Measurements from ENCODE around the gene IGFL4. TPM values are rescaled to one million over a fixed set of nuclear protein-coding genes. Genes with fewer than 3 reads are reported as not detected.

The IGFL4 gene
- total and polyA plus RNA-seq, 2 donors from 2014 or later = not detected

DNA sequence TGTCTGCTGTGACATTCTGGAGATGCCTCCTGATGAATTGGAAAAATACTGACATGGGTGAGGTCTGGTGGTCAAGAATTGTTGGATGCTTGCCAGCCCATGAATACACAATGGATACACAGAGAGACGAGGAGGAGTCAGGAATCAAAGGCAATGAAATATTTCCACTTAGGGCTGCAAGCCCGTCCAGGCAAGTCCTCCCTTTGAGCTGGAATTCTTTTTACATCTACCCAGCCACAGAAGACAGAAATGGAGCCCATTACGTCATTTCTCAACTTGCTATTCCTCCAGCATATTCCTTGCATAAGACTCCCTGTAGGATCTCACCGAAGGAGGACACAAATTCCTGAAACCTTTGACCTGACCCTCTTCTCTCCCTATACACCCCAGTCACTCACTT lies 15.7 kb upstream of the IGFL4 start:
- DNase-seq = no peak
- Histone ChIP-seq H3K9me3 (ENCODE audit: control insufficient read depth in 2 of 3, insufficient read depth in 1 of 3, low read length in 3 of 3) (peaks cover 0 to 15% (median 0%) of the 10 kb centered on the region in 3 donors), H3K9ac (ENCODE audit: low read length in 3 of 3) (no peak overlapping the region), H3K4me1 (ENCODE audit: control insufficient read depth in 2 of 3, insufficient read depth in 2 of 3, low read depth in 1 of 3, low read length in 3 of 3) (no peaks in the 10 kb centered on the region), H3K27ac (ENCODE audit: low read depth in 2 of 2, low read length in 2 of 2) (no peak overlapping the region), H3K36me3 (ENCODE audit: control insufficient read depth in 2 of 3, insufficient read depth in 3 of 3, low read length in 3 of 3) (no peaks in the 10 kb centered on the region), H3K4me3 (ENCODE audit: low read length in 3 of 3) (no peak overlapping the region), H3K27me3 (ENCODE audit: control insufficient read depth, insufficient read depth, low read length) (no peaks in the 10 kb centered on the region)
- intact Hi-C loops (cut with DNase I) = no loop called here
- no peak for FAIRE-seq
- TF ChIP-seq, protein P1, sequence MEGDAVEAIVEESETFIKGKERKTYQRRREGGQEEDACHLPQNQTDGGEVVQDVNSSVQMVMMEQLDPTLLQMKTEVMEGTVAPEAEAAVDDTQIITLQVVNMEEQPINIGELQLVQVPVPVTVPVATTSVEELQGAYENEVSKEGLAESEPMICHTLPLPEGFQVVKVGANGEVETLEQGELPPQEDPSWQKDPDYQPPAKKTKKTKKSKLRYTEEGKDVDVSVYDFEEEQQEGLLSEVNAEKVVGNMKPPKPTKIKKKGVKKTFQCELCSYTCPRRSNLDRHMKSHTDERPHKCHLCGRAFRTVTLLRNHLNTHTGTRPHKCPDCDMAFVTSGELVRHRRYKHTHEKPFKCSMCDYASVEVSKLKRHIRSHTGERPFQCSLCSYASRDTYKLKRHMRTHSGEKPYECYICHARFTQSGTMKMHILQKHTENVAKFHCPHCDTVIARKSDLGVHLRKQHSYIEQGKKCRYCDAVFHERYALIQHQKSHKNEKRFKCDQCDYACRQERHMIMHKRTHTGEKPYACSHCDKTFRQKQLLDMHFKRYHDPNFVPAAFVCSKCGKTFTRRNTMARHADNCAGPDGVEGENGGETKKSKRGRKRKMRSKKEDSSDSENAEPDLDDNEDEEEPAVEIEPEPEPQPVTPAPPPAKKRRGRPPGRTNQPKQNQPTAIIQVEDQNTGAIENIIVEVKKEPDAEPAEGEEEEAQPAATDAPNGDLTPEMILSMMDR (IDR thresholded peaks at IDR 0.05; ENCODE audit: borderline replicate concordance, extremely low read depth, insufficient read depth) = no peak

DNA sequence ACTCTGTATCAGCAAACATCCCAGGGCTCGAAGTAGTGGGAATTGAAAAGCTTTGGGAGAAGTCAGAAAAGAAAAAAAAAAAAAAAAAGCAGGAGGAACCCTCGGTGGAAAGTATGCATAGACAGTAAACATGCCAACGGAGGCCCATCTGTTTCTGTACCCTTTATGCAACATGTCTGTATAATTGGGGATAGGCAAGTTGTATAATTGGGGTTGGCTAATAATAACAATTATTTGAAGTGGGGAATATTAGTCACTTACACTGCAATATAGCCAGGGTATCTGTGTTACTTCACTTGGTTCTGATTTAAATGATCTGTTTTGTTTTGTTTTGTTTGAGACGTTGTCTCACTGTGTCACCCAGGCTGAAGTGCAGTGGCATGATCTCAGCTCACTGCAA lies 12.1 kb upstream of the IGFL4 start:
- FAIRE-seq (no peak), DNase-seq (no peak)
- Histone ChIP-seq H3K9me3 (ENCODE audit: control insufficient read depth in 2 of 3, insufficient read depth in 1 of 3, low read length in 3 of 3) (no peaks in the 10 kb centered on the region), H3K27me3 (ENCODE audit: control insufficient read depth, insufficient read depth, low read length) (no peaks in the 10 kb centered on the region), H3K27ac (ENCODE audit: low read depth in 2 of 2, low read length in 2 of 2) (no peak overlapping the region), H3K9ac (ENCODE audit: low read length in 3 of 3) (no peak overlapping the region), H3K4me1 (ENCODE audit: control insufficient read depth in 2 of 3, insufficient read depth in 2 of 3, low read depth in 1 of 3, low read length in 3 of 3) (no peaks in the 10 kb centered on the region), H3K36me3 (ENCODE audit: control insufficient read depth in 2 of 3, insufficient read depth in 3 of 3, low read length in 3 of 3) (no peaks in the 10 kb centered on the region), H3K4me3 (ENCODE audit: low read length in 3 of 3) (no peak overlapping the region)
- TF ChIP-seq, protein P1 (IDR thresholded peaks at IDR 0.05; ENCODE audit: borderline replicate concordance, extremely low read depth, insufficient read depth) = no peak
- intact Hi-C loops (cut with DNase I) = no loop called here

DNA sequence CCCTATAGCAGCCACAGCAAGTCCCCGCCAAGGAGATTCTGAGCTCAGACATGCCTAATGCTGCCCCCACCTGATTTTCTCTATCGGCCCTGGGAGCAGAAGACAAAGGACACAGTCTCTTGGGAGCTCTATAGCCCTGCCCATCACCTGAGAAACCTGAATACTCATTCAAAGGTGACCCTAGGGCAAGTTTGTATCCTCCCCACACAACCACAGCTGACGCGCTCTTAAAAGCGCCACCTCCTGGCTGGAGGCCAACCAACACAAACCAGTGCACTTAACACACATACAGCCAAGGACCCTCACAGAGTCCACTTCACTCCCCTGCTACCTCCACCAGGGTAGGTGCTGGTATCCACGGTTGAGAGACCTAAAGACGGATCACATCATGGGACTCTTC lies 8.8 kb upstream of the IGFL4 start:
- no peak overlapping the region for H3K9ac ChIP-seq (ENCODE audit: low read length in 3 of 3)
- intact Hi-C loops (cut with DNase I) = no loop called here

More for the DNA sequence above, 8.8 kb upstream of the IGFL4 start:
- no peak overlapping the region for H3K4me3 ChIP-seq (ENCODE audit: low read length in 3 of 3)
- H3K36me3 ChIP-seq (ENCODE audit: control insufficient read depth in 2 of 3, insufficient read depth in 3 of 3, low read length in 3 of 3) = no peaks in the 10 kb centered on the region
- TF ChIP-seq, protein P1 (IDR thresholded peaks at IDR 0.05; ENCODE audit: borderline replicate concordance, extremely low read depth, insufficient read depth) = no peak
- H3K9me3 ChIP-seq (ENCODE audit: control insufficient read depth in 2 of 3, insufficient read depth in 1 of 3, low read length in 3 of 3) = peaks cover 0 to 5% (median 0%) of the 10 kb centered on the region in 3 donors
- no peak for FAIRE-seq
- DNase-seq = no peak
- H3K27me3 ChIP-seq (ENCODE audit: control insufficient read depth, insufficient read depth, low read length) = no peaks in the 10 kb centered on the region
- no peak overlapping the region for H3K27ac ChIP-seq (ENCODE audit: low read depth in 2 of 2, low read length in 2 of 2)
- H3K4me1 ChIP-seq (ENCODE audit: control insufficient read depth in 2 of 3, insufficient read depth in 2 of 3, low read depth in 1 of 3, low read length in 3 of 3) = no peaks in the 10 kb centered on the region
